Neural cell (in vitro differentiated cells): ENCODE data around the gene PHF21A. TPM values are rescaled to one million over a fixed set of nuclear protein-coding genes. Genes with fewer than 3 reads are reported as not detected.

Experiments used
- H2AFZ ChIP-seq: fragments of 200-600, 300-800 bp; sonication (generic), shearing (Covaris generic); 2 replicates; pipeline ENCODE4 v1.6.0; 2014; ENCODE audit warnings: low read depth, mild to moderate bottlenecking, antibody characterized with exemption, low read length, moderate library complexity
- H3F3A ChIP-seq: fragments of 200-600 bp; shearing (Covaris generic); 2 replicates; pipeline ENCODE4 v1.6.1; 2016; ENCODE audit warnings: mild to moderate bottlenecking, moderate library complexity, mixed read lengths, antibody characterized with exemption, low read length; ENCODE audit not compliant: insufficient read depth, poor library complexity, severe bottlenecking
- H3K27ac ChIP-seq: fragments of 200-600, 300-800 bp; sonication (generic), shearing (Covaris generic); 2 replicates; pipeline ENCODE4 v1.5.1; 2014; ENCODE audit warnings: mild to moderate bottlenecking, low read length, moderate library complexity
- H3K27me3 ChIP-seq: fragments of 300-800, 200-600 bp; sonication (generic), shearing (Covaris generic); 2 replicates; pipeline ENCODE4 v1.6.0; 2014; ENCODE audit warnings: mild to moderate bottlenecking, low read depth, low read length, moderate library complexity; ENCODE audit not compliant: insufficient read depth
- H3K36me3 ChIP-seq: fragments of 300-800, 200-600 bp; sonication (generic), shearing (Covaris generic); 2 replicates; pipeline ENCODE4 v1.5.1; 2014; ENCODE audit warnings: mild to moderate bottlenecking, antibody characterized with exemption, low read length, moderate library complexity; ENCODE audit not compliant: insufficient read depth
- H3K4me2 ChIP-seq: fragments of 300-800, 200-600 bp; sonication (generic), shearing (Covaris generic); 2 replicates; pipeline ENCODE4 v1.6.0; 2014; ENCODE audit warnings: mild to moderate bottlenecking, low read length
- H3K4me3 ChIP-seq: fragments of 300-800, 200-600 bp; sonication (generic), shearing (Covaris generic); 2 replicates; pipeline ENCODE4 v1.5.1; 2014; ENCODE audit warnings: mild to moderate bottlenecking, low read length, moderate library complexity
- H3K79me2 ChIP-seq: fragments of 200-600 bp; shearing (Covaris generic); replicated peaks from 2 replicates; pipeline ENCODE4 v1.6.0; 2014; ENCODE audit warnings: mild to moderate bottlenecking, low read length, moderate library complexity; ENCODE audit not compliant: insufficient read depth
- H3K9ac ChIP-seq: fragments of 300-800, 200-600 bp; sonication (generic), shearing (Covaris generic); 2 replicates; pipeline ENCODE4 v1.6.1; 2016; ENCODE audit warnings: mild to moderate bottlenecking, low read length, mixed read lengths
- H3K9me2 ChIP-seq: fragments of 200-600 bp; shearing (Covaris generic); 2 replicates; pipeline ENCODE4 v1.6.1; 2016; ENCODE audit warnings: mild to moderate bottlenecking, low read length, mixed read lengths; ENCODE audit not compliant: insufficient read depth
- H3K9me3 ChIP-seq: fragments of 200-600, 300-800 bp; sonication (generic), shearing (Covaris generic); 2 replicates; pipeline ENCODE4 v1.6.1; 2016; ENCODE audit warnings: mild to moderate bottlenecking, mixed run types, low read length, moderate library complexity, mixed read lengths
- H4K20me1 ChIP-seq: fragments of 200-600 bp; shearing (Covaris generic); 2 replicates; pipeline ENCODE4 v1.6.1; 2016; ENCODE audit warnings: mild to moderate bottlenecking, mixed run types; ENCODE audit not compliant: insufficient read depth
- CTCF ChIP-seq: fragments of 450-650 bp; IDR thresholded peaks from 2 replicates; pipeline ENCODE4 v1.5.1; 2014; ENCODE audit warnings: antibody characterized with exemption, mild to moderate bottlenecking, moderate library complexity; ENCODE audit not compliant: poor library complexity, severe bottlenecking
- EP300 ChIP-seq: fragments of 450-650 bp; conservative IDR thresholded peaks from 2 replicates; pipeline ENCODE4 v1.6.1; 2014; ENCODE audit warnings: antibody characterized with exemption, mild to moderate bottlenecking, moderate library complexity; ENCODE audit not compliant: poor library complexity, severe bottlenecking
- EZH2 ChIP-seq: fragments of 200-600, 300-800 bp; shearing (Covaris generic), sonication (generic); IDR thresholded peaks from 2 replicates; pipeline ENCODE4 v1.6.1; 2014; ENCODE audit warnings: antibody characterized with exemption, low read length, borderline replicate concordance, mild to moderate bottlenecking; ENCODE audit not compliant: insufficient read depth, poor library complexity, severe bottlenecking
- MXI1 ChIP-seq: fragments of 450-650 bp; conservative IDR thresholded peaks from 2 replicates; pipeline ENCODE4 v1.6.1; 2014; ENCODE audit warnings: antibody characterized with exemption, mild to moderate bottlenecking; ENCODE audit not compliant: poor library complexity, severe bottlenecking
- POLR2AphosphoS5 ChIP-seq: IDR thresholded peaks from 2 replicates; pipeline ENCODE4 v1.6.1; 2012
- RAD21 ChIP-seq: fragments of 450-650 bp; conservative IDR thresholded peaks from 2 replicates; pipeline ENCODE4 v1.6.1; 2014; ENCODE audit warnings: antibody characterized with exemption, mild to moderate bottlenecking, moderate library complexity
- REST ChIP-seq: IDR thresholded peaks from 2 replicates; pipeline ENCODE4 v1.6.1; 2012; ENCODE audit warnings: borderline replicate concordance
- SMC3 ChIP-seq: fragments of 450-650 bp; conservative IDR thresholded peaks from 2 replicates; pipeline ENCODE4 v1.6.1; 2014; ENCODE audit warnings: antibody characterized with exemption, mild to moderate bottlenecking, moderate library complexity; ENCODE audit not compliant: poor library complexity
- TAF1 ChIP-seq: IDR thresholded peaks from 2 replicates; pipeline ENCODE4 v1.6.1; 2012; ENCODE audit warnings: low read depth
- polyA plus RNA-seq: library from polyadenylated mRNA; depleted of rRNA; stranded (reverse); fragments of >200 nt; gene quantifications from 2 replicates; pipeline ENCODE4 v1.2.3, GENCODE V29; 2014

PHF21A gene
- polyA plus RNA-seq, 1 donor from 2014 or later: 31.7 TPM

- Histone ChIP-seq H3K36me3 (no peaks in the 10 kb centered on the region), H3K4me3 (no peak overlapping the region), H3K9me2 (no peaks in the 10 kb centered on the region), H4K20me1 (no peaks in the 10 kb centered on the region), H3K27ac (no peak overlapping the region), H3K79me2 (no peaks in the 10 kb centered on the region), H3F3A (no peaks in the 10 kb centered on the region), H2AFZ (no peak overlapping the region), H3K9ac (no peak overlapping the region), H3K4me2 (no peak overlapping the region), H3K9me3 (no peaks in the 10 kb centered on the region), H3K27me3 (no peaks in the 10 kb centered on the region)
- no peak for TF ChIP-seq TAF1
Observed at GRCh38 chr11:45909594-45910475, 211.4 kb downstream of the PHF21A start.

- Histone ChIP-seq H3K9me2 (no peaks in the 10 kb centered on the region), H4K20me1 (peaks cover 3% of the 10 kb centered on the region), H3K36me3 (no peaks in the 10 kb centered on the region), H3K27ac (no peak overlapping the region), H3K79me2 (peaks cover 6% of the 10 kb centered on the region), H3K9me3 (no peaks in the 10 kb centered on the region), H3F3A (no peaks in the 10 kb centered on the region), H3K4me3 (no peak overlapping the region), H3K4me2 (no peak overlapping the region), H2AFZ (no peak overlapping the region), H3K27me3 (no peaks in the 10 kb centered on the region), H3K9ac (no peak overlapping the region)
- TF ChIP-seq CTCF (no peak), EZH2 (no peak), POLR2AphosphoS5 (no peak), SMC3 (no peak), REST (no peak), MXI1 (no peak), TAF1 (no peak), EP300 (no peak), RAD21 (no peak)
Observed at GRCh38 chr11:45907911-45908370, 213.3 kb downstream of the PHF21A start.
